Keratinocyte (primary cell): ENCODE data around the gene SAC3D1.

Experiments used
- CTCF ChIP-seq, 3 experiments: IDR thresholded peaks in 1 of 3; conservative IDR thresholded peaks in 1 of 3; optimal IDR thresholded peaks in 1 of 3; 2 replicates in 2 of 3; 3 replicates in 1 of 3; pipeline versions ENCODE3 to v1.5.1; 2011; ENCODE audit warnings: low read length in 3 of 3, mild to moderate bottlenecking in 3 of 3, moderate library complexity in 2 of 3, control low read depth in 1 of 3, inconsistent platforms in 1 of 3; ENCODE audit not compliant: insufficient read depth in 2 of 3; ENCODE audit errors: extremely low read depth in 1 of 3
- EZH2 ChIP-seq: IDR thresholded peaks from one replicate; pipeline ENCODE4 v1.6.1; 2012; ENCODE audit warnings: inconsistent platforms, mild to moderate bottlenecking, low read length, moderate library complexity

GRCh38 chr11:64996710-64997380 lies 44.2 kb upstream of the SAC3D1 start, which contains the start of gene BATF2:
- TF ChIP-seq CTCF (optimal IDR thresholded peaks at IDR 0.05 in 1 of 3, IDR thresholded peaks at IDR 0.05 in 1 of 3, conservative IDR thresholded peaks at IDR 0.05 in 1 of 3; ENCODE audit: extremely low read depth in 1 of 3, insufficient read depth in 2 of 3, low read length in 3 of 3): peak in 2 of 3 experiments; percentile 19 to 60
- no peak for TF ChIP-seq EZH2
